ENCODE measurements around the gene PSAT1. TPM values are rescaled to one million over a fixed set of nuclear protein-coding genes. Genes with fewer than 3 reads are reported as not detected.

Gene PSAT1
- total and polyA plus RNA-seq, 4 donors, result 4.0 to 48.4 (median 11.1) TPM

GRCh38 chr9:78294290-78295176 is 2.4 kb upstream of the PSAT1 start:
- ATAC-seq (ENCODE audit: insufficient read depth, low FRiP score) (no peak), DNase-seq (no peak)
- Histone ChIP-seq H3K9me3 (ENCODE audit: control insufficient read depth in 4 of 4, insufficient read depth in 3 of 4, low read length in 3 of 4) (peaks cover 0 to 2% (median 0%) of the 10 kb centered on the region in 4 donors), H3K36me3 (ENCODE audit: control insufficient read depth in 4 of 4, insufficient read depth in 4 of 4, low read length in 4 of 4) (no peaks in the 10 kb centered on the region), H3K27ac (ENCODE audit: low read depth in 1 of 2, low read length in 1 of 2) (no peak overlapping the region), H3K4me1 (ENCODE audit: control insufficient read depth in 5 of 5, insufficient read depth in 5 of 5, low read length in 5 of 5) (peaks cover 0 to 46% (median 10%) of the 10 kb centered on the region in 5 donors), H3K4me3 (no peak overlapping the region), H3K9ac (ENCODE audit: insufficient read depth in 1 of 2, low read length in 2 of 2) (no peak overlapping the region), H3K27me3 (ENCODE audit: control insufficient read depth in 3 of 3, insufficient read depth in 3 of 3, low read length in 2 of 3) (no peaks in the 10 kb centered on the region)
- WGBS, 2 donors, result 84 to 86% methylated on average over 5 of the region's 5 CpGs
- TF ChIP-seq CTCF (IDR thresholded peaks at IDR 0.05; ENCODE audit: control extremely low read depth, extremely low read depth), result no peak

- TF ChIP-seq CTCF (IDR thresholded peaks at IDR 0.05; ENCODE audit: control extremely low read depth, extremely low read depth), result no peak
- Histone ChIP-seq H3K27me3 (ENCODE audit: control insufficient read depth in 3 of 3, insufficient read depth in 3 of 3, low read length in 2 of 3) (peaks cover 0 to under 1% (median 0%) of the 10 kb centered on the region in 3 donors), H3K36me3 (ENCODE audit: control insufficient read depth in 4 of 4, insufficient read depth in 4 of 4, low read length in 4 of 4) (no peaks in the 10 kb centered on the region), H3K9me3 (ENCODE audit: control insufficient read depth in 4 of 4, insufficient read depth in 3 of 4, low read length in 3 of 4) (peaks cover 0 to 2% (median 0%) of the 10 kb centered on the region in 4 donors), H3K4me1 (ENCODE audit: control insufficient read depth in 5 of 5, insufficient read depth in 5 of 5, low read length in 5 of 5) (peaks cover 0 to 46% (median 10%) of the 10 kb centered on the region in 5 donors), H3K9ac (ENCODE audit: insufficient read depth in 1 of 2, low read length in 2 of 2) (no peak overlapping the region), H3K27ac (ENCODE audit: low read depth in 1 of 2, low read length in 1 of 2) (no peak overlapping the region), H3K4me3 (no peak overlapping the region)
- DNase-seq (no peak), ATAC-seq (ENCODE audit: insufficient read depth, low FRiP score) (no peak)
- 90 to 97% methylated on average over 3 of the region's 3 CpGs for WGBS, 2 donors
These were observed 1.7 kb upstream of the PSAT1 start for GRCh38 chr9:78295177-78295575.

- no peak overlapping the region for H3K4me3 ChIP-seq
- peaks cover 0 to 46% (median 10%) of the 10 kb centered on the region in 5 donors for H3K4me1 ChIP-seq (ENCODE audit: control insufficient read depth in 5 of 5, insufficient read depth in 5 of 5, low read length in 5 of 5)
- ATAC-seq (ENCODE audit: insufficient read depth, low FRiP score) (no peak), DNase-seq (peak in 2 of 3 donors; percentile 36 to 43)
- peaks cover 0 to 2% (median 0%) of the 10 kb centered on the region in 3 donors for H3K27me3 ChIP-seq (ENCODE audit: control insufficient read depth in 3 of 3, insufficient read depth in 3 of 3, low read length in 2 of 3)
- H3K27ac ChIP-seq (ENCODE audit: low read depth in 1 of 2, low read length in 1 of 2), result no peak overlapping the region
- WGBS, 2 donors, result 64 to 73% methylated on average over 6 of the region's 6 CpGs
- H3K9ac ChIP-seq (ENCODE audit: insufficient read depth in 1 of 2, low read length in 2 of 2), result no peak overlapping the region
- peaks cover 0 to 2% (median 0%) of the 10 kb centered on the region in 4 donors for H3K9me3 ChIP-seq (ENCODE audit: control insufficient read depth in 4 of 4, insufficient read depth in 3 of 4, low read length in 3 of 4)
- no peak for TF ChIP-seq CTCF (IDR thresholded peaks at IDR 0.05; ENCODE audit: control extremely low read depth, extremely low read depth)
- H3K36me3 ChIP-seq (ENCODE audit: control insufficient read depth in 4 of 4, insufficient read depth in 4 of 4, low read length in 4 of 4), result no peaks in the 10 kb centered on the region
These were observed 1.2 kb upstream of the PSAT1 start for GRCh38 chr9:78295731-78296130.
